ENCODE data around the gene FMN2.

The FMN2 gene

DNA sequence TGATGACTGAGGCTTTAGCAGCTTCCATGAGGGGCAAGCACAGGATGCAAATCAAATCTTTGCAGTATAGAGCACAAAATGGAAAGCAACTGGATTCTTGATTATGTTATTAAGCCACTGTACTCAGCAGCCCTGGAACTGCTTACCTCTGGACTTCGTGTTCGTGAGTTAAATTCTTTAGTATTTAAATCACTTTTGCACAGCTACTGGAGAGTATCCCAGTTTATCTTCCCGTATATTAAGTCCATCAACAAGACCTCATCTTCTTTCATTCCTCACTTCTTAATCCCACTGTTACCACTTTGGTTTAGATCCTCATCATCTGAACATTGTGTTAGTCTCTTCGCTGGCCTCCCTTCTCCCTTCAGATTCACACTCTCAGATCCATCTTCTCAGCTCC lies 411.4 kb downstream of the FMN2 start:
- no peak for DNase-seq

DNA sequence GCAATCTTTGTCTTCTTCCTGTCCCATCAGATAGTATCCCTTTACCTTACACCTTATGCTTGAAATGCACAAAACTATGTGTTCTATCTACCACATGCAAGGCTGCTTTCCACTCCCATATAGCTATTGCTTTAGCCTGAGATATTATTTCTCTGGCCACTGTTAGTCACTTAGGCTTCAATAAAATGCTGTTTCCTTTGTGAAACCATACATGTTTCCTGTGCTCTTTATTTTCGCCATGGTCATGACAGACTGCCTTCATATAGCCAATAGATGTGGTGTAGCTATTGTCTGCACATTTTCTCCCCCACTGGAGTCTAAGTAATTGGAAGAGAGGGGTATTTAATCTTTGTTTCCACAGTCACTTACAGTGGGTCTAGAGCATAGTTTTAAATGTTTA lies 411.9 kb downstream of the FMN2 start:
- no peak for DNase-seq

DNA sequence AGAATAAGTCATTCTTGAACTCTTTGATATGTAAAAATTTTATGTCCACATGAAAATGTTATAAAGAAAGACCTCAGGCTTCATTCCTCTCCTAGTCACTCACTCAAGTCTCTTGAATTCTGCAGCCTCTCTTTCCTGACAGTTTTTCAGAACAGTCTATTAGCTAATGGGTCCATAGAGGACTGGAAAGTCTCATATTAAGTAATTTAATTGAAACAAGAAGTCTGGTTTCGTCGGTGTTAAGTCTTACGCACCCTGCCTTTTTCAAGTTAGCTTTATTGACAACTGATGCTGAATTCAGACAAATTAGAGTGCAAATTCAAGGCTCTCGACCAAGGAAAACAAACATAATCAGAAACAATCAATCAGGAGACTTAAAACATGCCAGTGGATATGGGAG lies 414.5 kb downstream of the FMN2 start:
- DNase-seq, result no peak

DNA sequence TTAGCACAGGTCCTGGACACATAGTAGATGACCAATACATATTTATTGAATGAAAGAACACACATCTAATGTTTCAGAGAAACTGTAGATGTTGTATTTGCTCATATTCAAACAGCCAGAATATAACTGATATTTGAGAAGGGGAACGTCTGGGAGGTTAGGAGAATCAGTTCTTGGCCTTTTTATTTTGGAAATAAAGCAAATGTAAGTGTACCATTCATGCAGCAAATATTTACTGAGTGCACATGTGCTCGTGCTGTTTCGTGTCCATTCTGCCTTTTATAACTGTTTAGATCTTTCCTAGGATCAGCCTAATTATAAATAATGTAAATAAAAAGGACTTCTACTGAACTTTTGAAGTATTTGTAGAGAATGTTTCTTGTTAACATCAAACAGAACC lies 416.5 kb downstream of the FMN2 start:
- no peak for DNase-seq

DNA sequence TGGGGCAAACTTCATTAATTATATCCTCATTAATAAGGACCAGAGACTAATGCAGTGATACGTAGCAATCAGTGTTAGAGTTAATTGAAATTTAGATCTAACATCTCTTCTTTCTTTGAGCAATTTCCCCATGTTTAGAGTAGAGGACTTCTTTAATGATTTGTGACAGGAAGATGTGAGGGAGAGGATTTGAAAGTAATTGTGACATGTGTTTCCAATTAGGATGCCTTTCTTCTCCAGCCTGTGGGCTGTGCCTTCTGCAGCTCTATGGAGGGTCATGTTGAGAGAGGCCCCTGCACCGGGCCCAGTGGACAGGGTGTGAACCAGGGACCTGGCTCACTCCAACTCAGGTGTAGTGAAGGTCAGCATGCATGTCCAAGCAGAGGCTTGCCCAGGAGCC lies 417.3 kb downstream of the FMN2 start:
- no peak for DNase-seq

DNA sequence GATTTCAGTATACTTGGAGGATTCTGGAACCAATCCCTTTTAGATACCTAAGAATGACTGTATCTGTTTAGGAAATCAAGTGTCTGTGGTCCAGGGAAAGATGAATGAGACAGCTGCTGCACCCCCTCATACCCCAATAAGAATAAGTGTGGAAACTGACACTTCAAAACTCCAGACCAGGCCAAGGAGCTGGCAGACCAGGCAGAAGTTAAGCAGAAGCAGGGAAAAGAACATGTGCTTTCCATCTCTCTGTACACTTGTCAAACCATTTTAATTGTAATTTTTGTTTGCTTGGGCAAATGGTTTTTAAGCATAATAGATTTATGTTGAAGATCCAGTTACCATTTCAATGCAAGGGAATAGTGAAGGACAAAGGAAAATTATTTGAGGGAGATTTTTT lies 420.1 kb downstream of the FMN2 start:
- no peak for DNase-seq

DNA sequence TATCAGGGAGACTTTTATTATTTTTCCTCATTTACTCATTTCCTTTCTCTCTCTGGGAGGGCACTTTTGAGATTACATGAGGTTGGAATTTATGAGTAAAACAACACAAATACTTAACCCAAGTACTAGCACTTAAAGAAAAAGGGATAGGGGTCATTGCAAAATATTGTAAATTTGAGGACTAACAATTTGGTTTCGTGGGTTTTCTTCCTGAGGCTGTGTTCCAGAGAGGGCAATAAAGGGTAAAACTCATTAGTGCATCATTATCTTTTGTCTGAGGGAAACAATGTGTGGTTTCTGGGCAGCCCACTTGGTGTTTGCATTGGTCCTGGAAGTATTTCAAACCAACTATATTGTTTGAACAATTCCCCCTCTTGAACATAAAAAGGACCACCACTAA lies 423.8 kb downstream of the FMN2 start:
- DNase-seq, result no peak

DNA sequence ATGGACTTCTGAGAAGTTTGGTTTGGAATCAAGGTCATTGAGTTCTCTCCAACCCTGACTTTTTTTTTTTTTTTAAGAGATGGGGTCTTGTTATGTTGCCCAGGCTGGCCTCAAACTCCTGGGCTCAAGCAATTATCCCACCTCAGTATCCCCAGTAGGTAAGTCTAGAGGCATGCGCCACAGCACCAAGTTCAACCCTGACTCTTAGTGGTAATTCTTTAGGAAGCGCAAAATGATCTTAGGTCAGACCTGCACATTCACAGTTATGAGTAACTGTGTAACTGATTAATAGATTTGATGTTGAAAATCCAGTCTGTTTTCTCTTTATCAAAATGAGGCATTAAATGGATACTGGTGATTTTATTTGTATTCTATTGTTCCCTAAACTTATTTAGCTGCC lies 424.4 kb downstream of the FMN2 start:
- no peak for DNase-seq

DNA sequence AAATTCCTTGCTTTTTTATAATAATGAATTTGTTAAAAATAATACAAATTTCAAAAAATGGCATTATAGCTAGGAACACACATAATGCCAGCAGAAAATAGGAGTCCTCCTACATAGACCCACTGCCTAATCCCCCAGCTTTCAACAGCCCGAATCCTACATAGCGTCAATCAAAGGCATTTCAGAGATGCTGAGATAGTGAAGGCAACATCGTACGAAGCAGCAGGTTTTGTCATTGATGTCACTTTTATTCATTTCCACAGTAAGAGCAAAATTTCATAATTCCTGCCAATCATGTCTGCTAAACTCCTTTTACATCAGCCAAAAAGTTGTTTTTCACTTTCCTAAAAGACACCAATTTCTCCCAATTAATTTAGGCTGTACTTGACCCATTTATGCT lies 426.2 kb downstream of the FMN2 start:
- DNase-seq, result no peak

DNA sequence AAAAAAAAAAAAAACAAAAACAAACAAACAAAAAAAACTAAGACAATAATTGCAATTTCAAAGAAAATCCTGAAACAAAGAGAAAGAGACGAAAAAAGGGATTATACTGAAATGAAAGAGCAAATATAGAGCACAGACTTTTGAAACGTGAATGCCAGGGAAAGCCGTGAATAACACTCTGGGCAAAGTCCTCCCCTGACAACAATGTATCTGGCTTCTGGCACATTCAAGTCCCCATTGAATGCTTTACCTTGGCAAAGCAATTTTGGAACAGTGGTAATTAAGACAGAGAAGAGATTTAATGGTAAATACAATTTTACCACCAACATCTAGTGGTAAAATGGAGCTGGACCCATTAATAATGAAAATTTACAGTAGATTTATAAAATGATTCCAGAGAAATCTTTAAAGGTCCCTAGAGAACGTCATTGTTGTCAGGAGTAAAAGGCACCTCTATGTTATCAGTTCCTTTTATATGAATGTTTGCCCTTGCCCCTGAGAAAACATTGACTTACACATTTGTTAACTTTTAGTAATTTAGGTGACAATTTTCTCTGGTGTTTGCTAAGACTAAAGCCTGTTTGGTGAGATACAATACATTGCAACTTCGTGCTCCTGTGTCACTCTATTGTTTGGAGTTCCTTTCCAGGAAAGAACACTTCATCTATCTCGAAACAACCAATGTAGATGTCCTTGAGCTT lies 430.6 kb downstream of the FMN2 start:
- DNase-seq, result no peak

DNA sequence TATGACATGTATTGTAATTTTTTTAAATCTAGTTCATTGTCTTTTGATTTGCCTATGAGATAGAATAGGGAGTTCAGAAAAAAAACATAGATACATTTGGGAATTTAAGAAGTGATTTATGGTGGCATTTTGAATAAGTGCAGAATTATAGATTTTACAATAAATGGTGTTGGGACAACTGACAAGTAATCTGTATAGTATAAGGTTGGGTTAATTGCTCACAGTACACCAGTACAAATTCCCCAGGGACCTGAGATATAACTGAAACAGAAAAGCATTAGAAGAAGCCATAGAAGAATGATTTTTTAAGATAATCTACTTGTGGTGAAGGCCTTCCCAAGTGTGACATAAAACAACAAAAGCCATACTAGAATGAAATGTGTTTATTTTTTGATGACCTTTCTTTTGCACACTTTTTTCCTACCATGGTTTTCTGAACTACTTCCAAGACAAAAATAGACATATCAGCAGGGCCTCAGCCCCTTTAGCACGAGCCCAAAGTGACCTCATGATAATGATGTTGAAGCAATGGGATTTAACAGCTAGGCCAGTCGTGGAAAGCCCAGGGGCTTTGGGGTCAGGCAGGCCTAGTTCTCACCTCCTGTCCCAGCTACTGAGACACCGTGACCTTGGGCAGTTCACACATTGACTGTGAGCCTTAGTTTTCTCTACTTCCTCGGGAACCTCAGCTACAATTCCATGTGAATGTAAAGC lies 432.8 kb downstream of the FMN2 start:
- no peak for DNase-seq

All from CD4-positive, alpha-beta T cell treated with Interleukin-17A for 4 hours (primary cell).